OCI-LY3 (cell line): ENCODE data around the gene SPATA2.

ENCODE experiments used
- EZH2phosphoT487 ChIP-seq: fragments of 200-600 bp; shearing (Covaris generic); IDR thresholded peaks from 2 replicates; pipeline ENCODE4 v1.6.1; 2018; ENCODE audit warnings: antibody characterized with exemption, mixed run types, low read depth
- TF ChIP-seq, protein P1 (sequence below): fragments of 200-600, 300-600 bp; sonication (generic); IDR thresholded peaks from 2 replicates; pipeline ENCODE4 v1.5.1; 2014; ENCODE audit warnings: antibody characterized with exemption, low read length, low read depth

DNA sequence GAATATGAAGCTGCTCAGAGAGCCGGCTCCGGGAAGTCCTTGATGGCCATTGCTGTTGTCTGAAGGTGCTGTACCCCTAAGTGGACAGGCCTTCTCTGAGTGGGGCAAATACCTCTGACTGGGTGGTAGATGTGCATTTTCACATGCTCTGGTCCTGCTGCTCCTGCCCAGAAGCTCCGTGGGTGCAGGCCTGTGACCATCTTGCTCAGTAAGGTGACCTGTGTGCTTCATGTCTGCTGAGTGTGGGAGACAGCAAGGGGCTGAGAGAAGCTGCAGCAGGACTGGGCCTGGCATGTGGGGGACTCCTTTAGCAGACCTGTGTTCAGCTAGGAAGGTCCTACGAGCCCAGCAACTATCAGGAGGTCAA lies 5.0 kb downstream of the SPATA2 start:
- TF ChIP-seq, protein P1, sequence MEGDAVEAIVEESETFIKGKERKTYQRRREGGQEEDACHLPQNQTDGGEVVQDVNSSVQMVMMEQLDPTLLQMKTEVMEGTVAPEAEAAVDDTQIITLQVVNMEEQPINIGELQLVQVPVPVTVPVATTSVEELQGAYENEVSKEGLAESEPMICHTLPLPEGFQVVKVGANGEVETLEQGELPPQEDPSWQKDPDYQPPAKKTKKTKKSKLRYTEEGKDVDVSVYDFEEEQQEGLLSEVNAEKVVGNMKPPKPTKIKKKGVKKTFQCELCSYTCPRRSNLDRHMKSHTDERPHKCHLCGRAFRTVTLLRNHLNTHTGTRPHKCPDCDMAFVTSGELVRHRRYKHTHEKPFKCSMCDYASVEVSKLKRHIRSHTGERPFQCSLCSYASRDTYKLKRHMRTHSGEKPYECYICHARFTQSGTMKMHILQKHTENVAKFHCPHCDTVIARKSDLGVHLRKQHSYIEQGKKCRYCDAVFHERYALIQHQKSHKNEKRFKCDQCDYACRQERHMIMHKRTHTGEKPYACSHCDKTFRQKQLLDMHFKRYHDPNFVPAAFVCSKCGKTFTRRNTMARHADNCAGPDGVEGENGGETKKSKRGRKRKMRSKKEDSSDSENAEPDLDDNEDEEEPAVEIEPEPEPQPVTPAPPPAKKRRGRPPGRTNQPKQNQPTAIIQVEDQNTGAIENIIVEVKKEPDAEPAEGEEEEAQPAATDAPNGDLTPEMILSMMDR: no peak
- TF ChIP-seq EZH2phosphoT487: no peak
